Activated T-cell treated with anti-CD3 and anti-CD28 coated beads, Interleukin-2, amount 50 U/mL, for 24 hours (primary cell): ENCODE measurements around the gene TRIM31.
"Not testable (repeated sequence)": the region's sequence is repeated elsewhere in the genome, so short reads cannot be mapped to it uniquely, and the experiment has no call there.

Experiments used
- DNase-seq: peaks from one replicate; pipeline ENCODE4 v3.0.0-alpha.2; 2020
- H3K27ac Mint-ChIP-seq: 2 replicates; pipeline ENCODE4 v1.8.0; 2020; ENCODE audit warnings: mild to moderate bottlenecking, mixed read lengths
- H3K27me3 Mint-ChIP-seq: 2 replicates; pipeline ENCODE4 v1.8.0; 2020; ENCODE audit warnings: mixed read lengths
- H3K36me3 Mint-ChIP-seq: 2 replicates; pipeline ENCODE4 v1.8.0; 2020; ENCODE audit warnings: low read depth, mixed read lengths
- H3K4me1 Mint-ChIP-seq: 2 replicates; pipeline ENCODE4 v1.8.0; 2020; ENCODE audit warnings: low read depth, mixed read lengths
- H3K4me3 Mint-ChIP-seq: 2 replicates; pipeline ENCODE4 v1.8.0; 2020; ENCODE audit warnings: mild to moderate bottlenecking, moderate library complexity, mixed read lengths
- H3K9me3 Mint-ChIP-seq: 2 replicates; pipeline ENCODE4 v1.8.0; 2020; ENCODE audit warnings: mixed read lengths

Gene TRIM31

DNA sequence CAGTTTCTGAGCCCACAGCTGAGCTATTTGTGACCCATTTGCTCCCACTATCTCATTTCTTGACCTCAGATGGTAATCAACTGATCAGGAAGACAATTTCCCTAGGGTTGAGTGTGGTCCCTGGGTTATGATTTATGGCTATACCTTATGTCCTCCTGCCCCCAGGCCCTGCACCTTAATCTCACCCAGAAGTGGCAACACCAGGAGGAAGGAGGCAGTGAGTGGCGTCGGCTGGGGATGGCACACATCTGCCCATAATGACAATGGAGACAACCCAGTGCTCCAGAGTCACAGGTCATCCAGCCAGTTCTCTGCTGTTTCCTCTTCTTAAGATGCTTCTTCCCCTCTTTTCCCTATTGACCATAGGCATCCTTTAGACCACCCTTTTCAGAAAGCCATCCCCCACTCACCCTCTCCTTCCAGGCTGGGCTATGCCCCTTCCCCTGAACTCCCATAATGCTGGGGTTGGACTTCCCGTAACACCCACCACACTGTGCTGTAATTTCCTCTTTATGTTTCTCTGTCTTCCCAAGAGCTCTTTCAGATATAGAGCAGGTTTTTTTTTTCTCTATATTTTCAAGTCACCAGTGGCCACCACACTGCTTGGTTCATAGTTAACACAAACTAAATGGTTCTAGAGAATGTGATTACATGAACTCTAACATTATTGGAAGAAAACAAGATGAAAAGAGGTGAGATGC lies 40.2 kb upstream of the TRIM31 start:
- Mint-ChIP-seq H3K4me1 (peaks cover 6% of the 10 kb centered on the region), H3K36me3 (no peaks in the 10 kb centered on the region), H3K9me3 (no peaks in the 10 kb centered on the region), H3K27ac (no peak overlapping the region), H3K27me3 (peaks cover 32% of the 10 kb centered on the region), H3K4me3 (no peak overlapping the region)
- no peak for DNase-seq

DNA sequence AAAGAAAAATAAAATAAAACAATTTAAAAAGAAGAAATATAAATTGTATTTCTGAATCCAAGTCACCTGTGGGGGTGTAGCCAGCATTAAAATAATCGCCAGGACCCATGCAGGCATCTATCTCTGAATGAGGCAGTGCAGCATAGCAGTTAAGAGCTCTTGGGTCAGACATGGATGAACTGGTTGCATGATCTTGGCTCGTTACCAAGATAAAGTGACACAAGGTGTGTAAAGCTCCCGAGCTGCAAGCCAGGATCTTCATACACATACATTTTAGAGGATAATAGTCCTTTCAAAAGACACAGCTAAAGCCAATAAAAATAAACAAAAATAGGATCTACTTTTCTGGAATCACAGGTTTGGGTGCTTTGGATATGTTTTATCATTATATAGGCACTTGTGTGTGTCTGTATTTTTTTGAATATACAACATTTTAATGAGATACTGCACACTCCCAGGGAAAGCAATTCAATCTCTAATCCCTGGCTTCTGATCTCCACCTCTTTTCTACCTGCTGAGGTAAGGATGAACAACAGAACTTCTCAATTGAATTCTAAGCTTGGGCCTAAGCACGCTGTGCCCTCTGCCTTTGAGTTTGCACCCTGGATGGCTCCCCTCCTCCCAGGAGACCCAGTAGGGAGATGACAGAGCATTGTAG lies 39.3 kb upstream of the TRIM31 start:
- Mint-ChIP-seq H3K9me3 (no peaks in the 10 kb centered on the region), H3K27me3 (peaks cover 38% of the 10 kb centered on the region), H3K4me1 (peaks cover 4% of the 10 kb centered on the region), H3K4me3 (no peak overlapping the region), H3K36me3 (no peaks in the 10 kb centered on the region), H3K27ac (no peak overlapping the region)
- no peak for DNase-seq

DNA sequence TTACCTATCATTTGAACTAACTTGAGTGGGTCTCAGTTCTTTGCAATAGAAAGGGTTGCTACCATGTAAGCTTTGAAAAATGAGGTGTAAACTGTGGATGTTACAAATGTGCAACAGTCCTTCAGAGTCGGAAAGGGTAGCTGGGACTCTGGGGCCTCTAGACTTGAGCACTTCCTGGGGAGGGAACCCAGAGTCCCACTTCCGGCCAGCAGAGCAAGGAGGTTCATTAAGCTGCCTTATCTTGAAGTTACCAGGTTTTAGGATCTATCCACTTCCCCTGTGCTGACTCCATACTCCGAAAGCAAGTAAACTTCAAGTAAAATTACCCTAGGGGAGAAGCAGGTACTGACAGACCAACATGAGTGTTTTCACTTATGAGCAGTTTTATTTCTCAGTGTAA lies 38.7 kb upstream of the TRIM31 start:
- H3K27me3 Mint-ChIP-seq, result peaks cover 38% of the 10 kb centered on the region
- H3K9me3 Mint-ChIP-seq, result no peaks in the 10 kb centered on the region

DNA sequence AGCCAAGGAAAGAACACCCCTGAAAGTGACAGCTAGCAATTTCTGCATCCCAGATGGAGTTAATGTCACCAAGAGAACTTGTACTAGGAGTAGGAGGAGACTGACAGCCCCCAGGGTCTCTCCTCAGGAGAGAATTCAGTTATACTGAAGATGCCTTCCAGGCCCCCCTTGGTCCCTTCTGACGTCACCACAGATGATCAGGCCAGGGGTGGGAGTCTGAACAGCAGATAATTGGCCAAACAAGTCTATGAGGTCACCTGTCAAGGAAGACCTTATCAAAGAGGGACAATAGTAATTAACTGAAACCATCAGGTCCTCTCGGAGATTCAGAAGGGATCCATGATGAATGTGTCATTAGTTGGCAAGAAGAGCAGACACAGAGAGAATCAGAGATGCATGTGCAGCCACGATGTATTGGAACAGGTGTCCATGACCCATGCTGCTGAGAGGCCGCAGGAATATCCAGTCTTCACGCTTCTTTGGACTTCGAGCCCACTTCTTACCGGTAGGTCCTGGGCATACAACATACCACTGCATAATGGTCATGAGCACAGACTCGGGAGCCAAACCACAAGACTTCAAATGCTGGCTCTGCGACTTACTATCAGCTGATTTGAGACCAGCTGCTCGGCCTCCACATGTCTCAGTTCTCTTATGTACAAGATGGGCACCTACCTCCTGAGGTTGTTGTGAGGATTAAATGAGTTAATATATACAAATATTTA lies 37.9 kb upstream of the TRIM31 start:
- no peak overlapping the region for H3K4me3 Mint-ChIP-seq
- H3K27ac Mint-ChIP-seq, result no peak overlapping the region
- H3K36me3 Mint-ChIP-seq, result no peaks in the 10 kb centered on the region
- H3K27me3 Mint-ChIP-seq, result peaks cover 36% of the 10 kb centered on the region
- H3K9me3 Mint-ChIP-seq, result no peaks in the 10 kb centered on the region
- peaks cover 4% of the 10 kb centered on the region for H3K4me1 Mint-ChIP-seq
- no peak for DNase-seq

More for the DNA sequence above, 38.7 kb upstream of the TRIM31 start:
- H3K4me3 Mint-ChIP-seq, result no peak overlapping the region
- DNase-seq, result no peak
- peaks cover 4% of the 10 kb centered on the region for H3K4me1 Mint-ChIP-seq
- H3K27ac Mint-ChIP-seq, result no peak overlapping the region
- no peaks in the 10 kb centered on the region for H3K36me3 Mint-ChIP-seq

- peaks cover 37% of the 10 kb centered on the region for H3K27me3 Mint-ChIP-seq
- H3K4me3 Mint-ChIP-seq, result no peak overlapping the region
- H3K36me3 Mint-ChIP-seq, result no peaks in the 10 kb centered on the region
- no peak for DNase-seq
- H3K9me3 Mint-ChIP-seq, result no peaks in the 10 kb centered on the region
- peaks cover 4% of the 10 kb centered on the region for H3K4me1 Mint-ChIP-seq
- no peak overlapping the region for H3K27ac Mint-ChIP-seq
These were observed 37.1 kb upstream of the TRIM31 start for GRCh38 chr6:30149858-30150550.

- Mint-ChIP-seq H3K9me3 (no peaks in the 10 kb centered on the region), H3K4me1 (peaks cover 4% of the 10 kb centered on the region), H3K4me3 (no peak overlapping the region), H3K36me3 (no peaks in the 10 kb centered on the region), H3K27me3 (peaks cover 41% of the 10 kb centered on the region), H3K27ac (no peak overlapping the region)
- no peak for DNase-seq
These were observed 36.3 kb upstream of the TRIM31 start for GRCh38 chr6:30149234-30149633.

DNA sequence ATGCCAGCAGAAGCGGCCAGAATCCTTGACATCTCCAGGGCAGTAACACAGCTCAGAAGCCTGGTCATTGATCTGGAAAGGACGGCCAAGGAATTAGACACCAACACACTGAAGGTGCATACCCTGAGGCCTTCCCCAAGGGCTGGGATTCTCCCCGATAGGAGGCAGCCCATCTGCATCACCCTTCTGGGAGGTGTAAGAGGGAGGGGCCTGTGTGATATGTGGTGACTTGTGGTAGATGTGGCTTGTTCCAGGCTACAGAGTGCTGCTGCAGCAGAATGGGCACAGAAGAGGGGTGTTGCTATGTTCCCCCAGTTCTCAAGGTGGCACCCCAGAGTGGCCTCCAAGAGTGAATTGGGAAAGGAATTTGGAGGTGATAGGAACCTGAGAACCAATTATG lies 34.2 kb upstream of the TRIM31 start:
- Mint-ChIP-seq H3K27ac (no peak overlapping the region), H3K4me1 (peaks cover 4% of the 10 kb centered on the region), H3K9me3 (no peaks in the 10 kb centered on the region), H3K27me3 (peaks cover 47% of the 10 kb centered on the region), H3K4me3 (no peak overlapping the region), H3K36me3 (no peaks in the 10 kb centered on the region)
- no peak for DNase-seq

- peaks cover 57% of the 10 kb centered on the region for H3K27me3 Mint-ChIP-seq
- no peak overlapping the region for H3K27ac Mint-ChIP-seq
These were observed 32.9 kb upstream of the TRIM31 start for GRCh38 chr6:30145818-30146217.

DNA sequence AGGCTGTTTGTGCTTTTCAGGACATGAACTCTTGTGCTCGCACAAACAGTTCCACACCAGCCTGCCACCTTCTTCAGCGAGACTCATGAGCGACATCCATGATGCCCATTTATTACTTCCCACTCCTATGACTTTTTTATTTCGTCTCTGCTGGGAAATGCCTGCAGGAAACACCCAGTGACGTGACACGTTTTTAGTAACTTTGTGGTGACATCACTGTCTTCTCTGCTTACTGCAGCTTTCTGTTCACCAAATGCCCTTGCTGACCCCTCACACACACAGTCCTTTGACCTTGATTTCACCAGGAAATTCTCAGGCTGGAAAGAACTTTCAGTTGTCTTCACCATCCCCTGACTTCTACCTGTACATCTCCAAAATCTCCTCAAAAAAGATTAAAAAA lies 31.9 kb upstream of the TRIM31 start:
- H3K36me3 Mint-ChIP-seq, result no peaks in the 10 kb centered on the region
- no peak for DNase-seq
- no peak overlapping the region for H3K27ac Mint-ChIP-seq
- H3K9me3 Mint-ChIP-seq, result no peaks in the 10 kb centered on the region
- H3K4me3 Mint-ChIP-seq, result no peak overlapping the region
- H3K4me1 Mint-ChIP-seq, result no peaks in the 10 kb centered on the region
- peaks cover 60% of the 10 kb centered on the region for H3K27me3 Mint-ChIP-seq

More at GRCh38 chr6:30145818-30146217, 32.9 kb upstream of the TRIM31 start:
- no peaks in the 10 kb centered on the region for H3K36me3 Mint-ChIP-seq
- DNase-seq, result no peak
- H3K4me1 Mint-ChIP-seq, result no peaks in the 10 kb centered on the region
- H3K9me3 Mint-ChIP-seq, result no peaks in the 10 kb centered on the region
- H3K4me3 Mint-ChIP-seq, result no peak overlapping the region

GRCh38 chr6:30143780-30144179 lies 30.9 kb upstream of the TRIM31 start:
- peaks cover 68% of the 10 kb centered on the region for H3K27me3 Mint-ChIP-seq
- no peaks in the 10 kb centered on the region for H3K9me3 Mint-ChIP-seq
- H3K27ac Mint-ChIP-seq, result no peak overlapping the region
- no peak for DNase-seq
- no peaks in the 10 kb centered on the region for H3K36me3 Mint-ChIP-seq
- H3K4me1 Mint-ChIP-seq, result no peaks in the 10 kb centered on the region
- H3K4me3 Mint-ChIP-seq, result no peak overlapping the region

DNA sequence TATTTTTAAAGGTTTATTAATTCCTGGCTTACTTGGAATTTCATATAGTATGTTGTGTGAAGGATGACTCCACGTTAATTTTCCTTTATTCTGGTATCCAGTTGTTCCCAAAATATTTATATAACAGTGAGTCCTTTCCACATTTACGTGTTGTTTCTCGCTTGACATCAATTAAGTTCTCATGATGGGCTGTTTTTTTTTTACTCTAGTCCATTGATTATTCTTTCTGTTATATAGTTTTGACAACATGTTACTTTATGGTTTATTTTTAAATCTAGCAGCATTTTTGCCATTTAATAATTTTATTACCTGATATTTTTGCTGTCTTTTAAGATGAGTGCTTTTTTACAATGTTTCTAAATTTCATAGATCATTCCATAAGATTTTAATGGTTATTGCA lies 29.8 kb upstream of the TRIM31 start:
- H3K4me1 Mint-ChIP-seq, result no peaks in the 10 kb centered on the region
- peaks cover 72% of the 10 kb centered on the region for H3K27me3 Mint-ChIP-seq
- H3K9me3 Mint-ChIP-seq, result no peaks in the 10 kb centered on the region
- no peaks in the 10 kb centered on the region for H3K36me3 Mint-ChIP-seq
- H3K27ac Mint-ChIP-seq, result no peak overlapping the region
- H3K4me3 Mint-ChIP-seq, result no peak overlapping the region
- DNase-seq, result no peak

GRCh38 chr6:30140240-30140639 lies 27.4 kb upstream of the TRIM31 start:
- not testable (repeated sequence) for H3K27ac Mint-ChIP-seq, DNase-seq, H3K36me3 Mint-ChIP-seq, H3K9me3 Mint-ChIP-seq, H3K4me3 Mint-ChIP-seq, H3K4me1 Mint-ChIP-seq
- peaks cover 66% of the 10 kb centered on the region for H3K27me3 Mint-ChIP-seq

DNA sequence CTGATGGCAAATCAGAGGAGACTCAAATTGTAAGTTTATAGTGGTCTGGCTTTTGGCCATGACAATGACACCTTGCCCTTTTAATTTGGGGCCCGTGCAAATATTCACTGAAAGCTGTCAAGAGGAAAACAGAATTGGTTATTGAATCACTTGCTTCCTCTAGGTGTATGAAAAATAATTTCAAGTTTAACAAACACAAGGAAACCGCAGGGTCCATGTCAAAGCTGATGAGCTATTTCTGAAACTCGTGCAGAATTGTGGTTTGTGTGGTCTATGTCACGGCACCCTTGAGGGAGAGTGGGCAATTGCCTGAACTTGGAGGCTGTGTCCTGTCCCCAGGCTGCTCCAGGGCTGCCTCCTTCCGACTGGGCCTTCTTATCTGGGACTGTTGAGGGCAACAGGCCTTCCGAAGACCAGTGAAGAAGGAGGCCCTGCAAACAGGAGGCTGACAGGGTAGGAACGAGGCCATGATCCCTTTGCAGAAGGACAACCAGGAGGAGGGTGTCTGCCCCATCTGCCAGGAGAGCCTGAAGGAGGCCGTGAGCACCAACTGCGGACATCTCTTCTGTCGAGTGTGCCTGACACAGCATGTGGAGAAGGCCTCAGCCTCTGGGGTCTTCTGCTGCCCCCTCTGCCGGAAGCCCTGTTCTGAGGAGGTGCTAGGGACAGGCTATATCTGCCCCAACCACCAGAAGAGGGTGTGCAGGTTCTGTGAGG lies 23.8 kb upstream of the TRIM31 start:
- DNase-seq, result no peak
- H3K4me1 Mint-ChIP-seq, result peaks cover 8% of the 10 kb centered on the region
- H3K27me3 Mint-ChIP-seq, result peaks cover 64% of the 10 kb centered on the region
- H3K27ac Mint-ChIP-seq, result no peak overlapping the region
- no peaks in the 10 kb centered on the region for H3K36me3 Mint-ChIP-seq
- no peak overlapping the region for H3K4me3 Mint-ChIP-seq
- no peaks in the 10 kb centered on the region for H3K9me3 Mint-ChIP-seq

DNA sequence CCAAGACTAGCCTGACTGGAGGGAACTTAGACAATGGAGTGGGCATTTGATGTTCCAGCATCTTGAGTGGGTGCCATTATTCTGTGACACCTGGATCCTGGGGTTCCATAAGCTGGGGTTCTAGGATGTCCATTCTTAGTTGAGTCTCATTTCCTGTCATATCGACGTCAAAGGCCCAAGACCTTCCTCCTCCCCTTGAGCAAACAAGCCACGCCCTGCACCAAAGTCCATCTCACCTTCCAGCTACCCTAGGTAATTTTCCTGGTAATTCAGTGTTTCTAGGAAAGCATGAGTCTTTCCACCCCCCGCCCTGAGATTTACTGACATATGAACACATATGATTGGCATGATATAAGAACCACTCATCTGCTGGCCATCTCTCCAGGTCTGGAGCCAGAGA lies 22.9 kb upstream of the TRIM31 start, which contains the start of gene TRIM40:
TRIM40 (plus strand) TSS at position 384 of the 400 bp plus-strand sequence. CDS start 897 bp downstream, outside the sequence.
- Mint-ChIP-seq H3K4me1 (peaks cover 12% of the 10 kb centered on the region), H3K27ac (no peak within 1 kb of the TSS), H3K36me3 (no peaks in the 10 kb centered on the region), H3K9me3 (no peaks in the 10 kb centered on the region), H3K27me3 (peaks cover 64% of the 10 kb centered on the region), H3K4me3 (no peak within 1 kb of the TSS)
- DNase-seq, result no peak
